Activated T-helper 17 cell treated with anti-CD3 and anti-CD28 coated beads, Interleukin-2, amount 50 U/mL, for 72 hours (primary cell): Measurements from ENCODE around the gene CLDN6. TPM values are rescaled to one million over a fixed set of nuclear protein-coding genes. Genes with fewer than 3 reads are reported as not detected.

Experiments
- ATAC-seq: fragments of 150-1000 bp; cut with Tn5 transposase; replicated peaks from 2 replicates; pipeline ENCODE4 v1.10.0; 2021; ENCODE audit warnings: mild to moderate bottlenecking, moderate library complexity
- H3K27ac Mint-ChIP-seq: one replicate; pipeline ENCODE4 v1.8.0; 2022; ENCODE audit warnings: mixed read lengths
- H3K27me3 Mint-ChIP-seq: one replicate; pipeline ENCODE4 v1.8.0; 2022; ENCODE audit warnings: mixed read lengths
- H3K36me3 Mint-ChIP-seq: one replicate; pipeline ENCODE4 v1.8.0; 2022; ENCODE audit warnings: low read depth, mild to moderate bottlenecking, mixed read lengths
- H3K4me1 Mint-ChIP-seq: one replicate; pipeline ENCODE4 v1.8.0; 2022; ENCODE audit warnings: mixed read lengths
- H3K4me3 Mint-ChIP-seq: one replicate; pipeline ENCODE4 v1.8.0; 2022; ENCODE audit warnings: mild to moderate bottlenecking, mixed read lengths
- H3K9me3 Mint-ChIP-seq: one replicate; pipeline ENCODE4 v1.8.0; 2022; ENCODE audit warnings: mixed read lengths
- total RNA-seq, 2 donors: library from RNA; stranded (reverse); gene quantifications; one replicate each; pipeline ENCODE4 v1.2.3, GENCODE V29; 2022

The CLDN6 gene
- not detected for total RNA-seq

GRCh38 chr16:3017794-3018506 is at the start of gene CLDN6:
Gene CLDN6 (minus strand): TSS chr16:3018183. CDS start chr16:3016021, 2,162 bp downstream.
- Mint-ChIP-seq H3K36me3 (peaks cover 18% of the 10 kb centered on the region), H3K4me3 (no peak within 1 kb of the TSS), H3K4me1 (peaks cover 18% of the 10 kb centered on the region), H3K27ac (no peak within 1 kb of the TSS), H3K9me3 (no peaks in the 10 kb centered on the region), H3K27me3 (peaks cover 3% of the 10 kb centered on the region)
- ATAC-seq: no peak

GRCh38 chr16:3066440-3066748 is 48.4 kb upstream of the CLDN6 start:
- Mint-ChIP-seq H3K27ac (peak overlapping the region; percentile 99), H3K4me3 (peak overlapping the region; percentile 100), H3K27me3 (no peaks in the 10 kb centered on the region), H3K4me1 (peaks cover 27% of the 10 kb centered on the region), H3K9me3 (no peaks in the 10 kb centered on the region), H3K36me3 (peaks cover 65% of the 10 kb centered on the region)
- no peak for ATAC-seq

- Mint-ChIP-seq H3K4me1 (peaks cover 25% of the 10 kb centered on the region), H3K27me3 (no peaks in the 10 kb centered on the region), H3K36me3 (peaks cover 61% of the 10 kb centered on the region), H3K9me3 (no peaks in the 10 kb centered on the region), H3K4me3 (peak overlapping the region; percentile 100), H3K27ac (peak overlapping the region; percentile 99)
- no peak for ATAC-seq
Observed at GRCh38 chr16:3065742-3066439, 47.9 kb upstream of the CLDN6 start.

- H3K27ac Mint-ChIP-seq: peak within 1 kb of the TSS; percentile 99
- H3K9me3 Mint-ChIP-seq: no peaks in the 10 kb centered on the region
- peaks cover 31% of the 10 kb centered on the region for H3K4me1 Mint-ChIP-seq
- no peaks in the 10 kb centered on the region for H3K27me3 Mint-ChIP-seq
- H3K36me3 Mint-ChIP-seq: peaks cover 58% of the 10 kb centered on the region
- peak; percentile 64 for ATAC-seq
- H3K4me3 Mint-ChIP-seq: peak within 1 kb of the TSS; percentile 100
Observed at GRCh38 chr16:3065069-3065741, 47.2 kb upstream of the CLDN6 start, which contains the start of gene IL32. Gene IL32 (plus strand): TSS chr16:3065640. CDS start chr16:3065812, 172 bp downstream.

GRCh38 chr16:3063625-3064386 is 45.8 kb upstream of the CLDN6 start:
- Mint-ChIP-seq H3K4me3 (peak overlapping the region; percentile 100), H3K4me1 (peaks cover 26% of the 10 kb centered on the region), H3K27ac (peak overlapping the region; percentile 99), H3K9me3 (no peaks in the 10 kb centered on the region), H3K36me3 (peaks cover 52% of the 10 kb centered on the region), H3K27me3 (no peaks in the 10 kb centered on the region)
- no peak for ATAC-seq

- H3K27me3 Mint-ChIP-seq: no peaks in the 10 kb centered on the region
- H3K36me3 Mint-ChIP-seq: peaks cover 48% of the 10 kb centered on the region
- H3K9me3 Mint-ChIP-seq: no peaks in the 10 kb centered on the region
- no peak for ATAC-seq
- H3K4me3 Mint-ChIP-seq: peak overlapping the region; percentile 100
- H3K4me1 Mint-ChIP-seq: peaks cover 27% of the 10 kb centered on the region
- H3K27ac Mint-ChIP-seq: peak overlapping the region; percentile 99
Observed at GRCh38 chr16:3062553-3062952, 44.6 kb upstream of the CLDN6 start.

- H3K36me3 Mint-ChIP-seq: peaks cover 45% of the 10 kb centered on the region
- H3K27me3 Mint-ChIP-seq: no peaks in the 10 kb centered on the region
- no peaks in the 10 kb centered on the region for H3K9me3 Mint-ChIP-seq
- peak overlapping the region; percentile 92 for H3K27ac Mint-ChIP-seq
- H3K4me3 Mint-ChIP-seq: peak overlapping the region; percentile 88
- no peak for ATAC-seq
- peaks cover 34% of the 10 kb centered on the region for H3K4me1 Mint-ChIP-seq
Observed at GRCh38 chr16:3060339-3061127, 42.5 kb upstream of the CLDN6 start.

GRCh38 chr16:3059723-3060242 is 41.8 kb upstream of the CLDN6 start:
- peaks cover 46% of the 10 kb centered on the region for H3K36me3 Mint-ChIP-seq
- no peak for ATAC-seq
- peaks cover 41% of the 10 kb centered on the region for H3K4me1 Mint-ChIP-seq
- no peaks in the 10 kb centered on the region for H3K9me3 Mint-ChIP-seq
- peak overlapping the region; percentile 92 for H3K27ac Mint-ChIP-seq
- peak overlapping the region; percentile 88 for H3K4me3 Mint-ChIP-seq
- no peaks in the 10 kb centered on the region for H3K27me3 Mint-ChIP-seq

GRCh38 chr16:3059041-3059722 is 41.2 kb upstream of the CLDN6 start:
- H3K27me3 Mint-ChIP-seq: no peaks in the 10 kb centered on the region
- peaks cover 46% of the 10 kb centered on the region for H3K36me3 Mint-ChIP-seq
- ATAC-seq: peak; percentile 90
- peak overlapping the region; percentile 88 for H3K4me3 Mint-ChIP-seq
- peak overlapping the region; percentile 92 for H3K27ac Mint-ChIP-seq
- peaks cover 40% of the 10 kb centered on the region for H3K4me1 Mint-ChIP-seq
- no peaks in the 10 kb centered on the region for H3K9me3 Mint-ChIP-seq

GRCh38 chr16:3058139-3059030 is 40.4 kb upstream of the CLDN6 start:
- H3K4me3 Mint-ChIP-seq: peak overlapping the region; percentile 88
- H3K9me3 Mint-ChIP-seq: no peaks in the 10 kb centered on the region
- ATAC-seq: peak; percentile 47
- H3K36me3 Mint-ChIP-seq: peaks cover 53% of the 10 kb centered on the region
- H3K27ac Mint-ChIP-seq: peak overlapping the region; percentile 61
- no peaks in the 10 kb centered on the region for H3K27me3 Mint-ChIP-seq
- H3K4me1 Mint-ChIP-seq: peaks cover 42% of the 10 kb centered on the region

GRCh38 chr16:3057181-3058138 is 39.5 kb upstream of the CLDN6 start:
- Mint-ChIP-seq H3K27me3 (no peaks in the 10 kb centered on the region), H3K4me1 (peaks cover 42% of the 10 kb centered on the region), H3K9me3 (no peaks in the 10 kb centered on the region), H3K4me3 (peak overlapping the region; percentile 88), H3K36me3 (peaks cover 54% of the 10 kb centered on the region), H3K27ac (peak overlapping the region; percentile 23)
- ATAC-seq: no peak
